ENCODE results near the gene BACH2. TPM values are rescaled to one million over a fixed set of nuclear protein-coding genes. Genes with fewer than 3 reads are reported as not detected.
"Not testable (repeated sequence)": the region's sequence is repeated elsewhere in the genome, so short reads cannot be mapped to it uniquely, and the experiment has no call there.

The BACH2 gene
- total and polyA plus RNA-seq, 7 experiments from 2014 or later = 24.8 to 193 (median 117) TPM

DNA sequence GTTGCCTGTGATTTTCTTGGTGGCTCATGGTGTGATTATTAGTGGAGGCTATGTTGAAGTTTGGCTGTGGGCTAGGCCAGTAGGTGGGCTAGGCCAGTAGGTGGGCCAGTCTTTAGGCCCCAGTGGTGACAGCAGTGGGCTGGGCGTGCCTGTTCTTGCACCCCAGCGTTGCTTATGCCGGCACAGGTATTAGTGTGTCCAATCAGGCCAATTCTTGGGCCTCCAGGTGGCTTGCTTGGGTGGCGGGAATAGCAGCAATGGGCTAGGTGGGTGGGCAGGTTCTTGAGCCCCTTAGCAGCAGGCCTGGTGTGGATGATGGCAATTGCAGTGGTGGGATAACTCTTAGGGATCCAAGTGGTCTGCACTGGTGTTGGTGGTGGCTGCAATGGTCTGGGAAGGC, 379.4 kb downstream of the BACH2 start:
- H3K4me1 Mint-ChIP-seq = peaks cover 0 to 8% (median 6%) of the 10 kb centered on the region in 7 donors
- H3K36me3 ChIP-seq (ENCODE audit: control insufficient read depth in 2 of 3, insufficient read depth in 3 of 3, low read length in 3 of 3) = no peaks in the 10 kb centered on the region
- no peaks in the 10 kb centered on the region for H3K27me3 ChIP-seq (ENCODE audit: control insufficient read depth in 2 of 2, insufficient read depth in 2 of 2, low read length in 2 of 2)
- CTCF ChIA-PET = no interaction called here
- H3K36me3 Mint-ChIP-seq = peaks cover 5 to 12% (median 11%) of the 10 kb centered on the region in 5 donors
- H3K9me3 ChIP-seq (ENCODE audit: control insufficient read depth in 2 of 3, low read length in 3 of 3) = peaks cover 0 to 6% (median 3%) of the 10 kb centered on the region in 3 experiments
- H3K9me3 Mint-ChIP-seq = peaks cover 6 to 23% (median 17%) of the 10 kb centered on the region in 11 donors
- no peaks in the 10 kb centered on the region for H3K4me1 ChIP-seq (ENCODE audit: control insufficient read depth in 2 of 2, insufficient read depth in 2 of 2, low read length in 2 of 2)
- H3K27ac ChIP-seq (ENCODE audit: low read depth, low read length) = no peak overlapping the region
- peaks cover 0 to 4% (median 0%) of the 10 kb centered on the region in 5 donors for H3K27me3 Mint-ChIP-seq
- no peak overlapping the region for H3K4me3 Mint-ChIP-seq
- intact Hi-C loops (cut with micrococcal nuclease) = no loop called here
- POLR2A ChIA-PET = no interaction called here
- DNase-seq (no peak), ATAC-seq (no peak)
- H3K27ac Mint-ChIP-seq = no peak overlapping the region
- no peak overlapping the region for H3K4me3 ChIP-seq (ENCODE audit: low read length)

- peaks cover 0 to 4% (median 0%) of the 10 kb centered on the region in 5 donors for H3K27me3 Mint-ChIP-seq
- CTCF ChIA-PET = no interaction called here
- Histone ChIP-seq H3K27me3 (ENCODE audit: control insufficient read depth in 2 of 2, insufficient read depth in 2 of 2, low read length in 2 of 2) (no peaks in the 10 kb centered on the region), H3K4me3 (ENCODE audit: low read length) (no peak overlapping the region), H3K9me3 (ENCODE audit: control insufficient read depth in 2 of 3, low read length in 3 of 3) (peaks cover 0 to 6% (median 3%) of the 10 kb centered on the region in 3 experiments), H3K36me3 (ENCODE audit: control insufficient read depth in 2 of 3, insufficient read depth in 3 of 3, low read length in 3 of 3) (no peaks in the 10 kb centered on the region), H3K4me1 (ENCODE audit: control insufficient read depth in 2 of 2, insufficient read depth in 2 of 2, low read length in 2 of 2) (no peaks in the 10 kb centered on the region), H3K27ac (ENCODE audit: low read depth, low read length) (no peak overlapping the region)
- peaks cover 0 to 13% (median 6%) of the 10 kb centered on the region in 7 donors for H3K4me1 Mint-ChIP-seq
- DNase-seq (no peak), ATAC-seq (no peak)
- POLR2A ChIA-PET = no interaction called here
- H3K9me3 Mint-ChIP-seq = peaks cover 6 to 23% (median 17%) of the 10 kb centered on the region in 11 donors
- peak overlapping the region in 1 of 9 donors; percentile 22 for H3K27ac Mint-ChIP-seq
- intact Hi-C loops (cut with micrococcal nuclease) = no loop called here
- peaks cover 5 to 12% (median 11%) of the 10 kb centered on the region in 5 donors for H3K36me3 Mint-ChIP-seq
- no peak overlapping the region for H3K4me3 Mint-ChIP-seq
These were observed 380.3 kb downstream of the BACH2 start for GRCh38 chr6:89916136-89916920.

DNA sequence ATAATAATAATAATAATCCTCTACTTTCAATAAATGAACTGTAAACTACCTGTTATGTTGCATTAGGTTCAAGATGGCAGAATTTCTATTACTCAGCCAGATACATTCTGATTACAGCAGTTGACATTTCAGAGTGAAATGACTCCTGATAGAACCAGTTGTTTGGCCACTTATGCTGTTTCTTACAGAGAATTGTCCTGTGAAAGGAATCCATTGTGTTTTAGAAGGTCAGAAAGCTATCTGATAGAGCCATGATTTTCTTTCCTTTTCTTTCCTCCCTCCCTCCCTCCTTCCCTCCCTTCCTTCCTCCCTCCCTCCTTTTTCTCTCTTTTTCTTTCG, 385.8 kb downstream of the BACH2 start:
- CTCF ChIA-PET = no interaction called here
- no peaks in the 10 kb centered on the region for H3K4me1 ChIP-seq (ENCODE audit: control insufficient read depth in 2 of 2, insufficient read depth in 2 of 2, low read length in 2 of 2)
- DNase-seq (no peak), ATAC-seq (no peak)
- H3K36me3 ChIP-seq (ENCODE audit: control insufficient read depth in 2 of 3, insufficient read depth in 3 of 3, low read length in 3 of 3) = no peaks in the 10 kb centered on the region
- Mint-ChIP-seq H3K36me3 (peaks cover 0 to 4% (median 0%) of the 10 kb centered on the region in 5 donors), H3K4me1 (peaks cover 2 to 15% (median 7%) of the 10 kb centered on the region in 7 donors), H3K27ac (peak overlapping the region in 1 of 9 donors; percentile 53), H3K4me3 (peak overlapping the region in 2 of 10 donors; percentile 27 to 59), H3K9me3 (peaks cover 0 to 11% (median 4%) of the 10 kb centered on the region in 11 donors), H3K27me3 (peaks cover 0 to 9% (median 5%) of the 10 kb centered on the region in 5 donors)
- no peaks in the 10 kb centered on the region for H3K27me3 ChIP-seq (ENCODE audit: control insufficient read depth in 2 of 2, insufficient read depth in 2 of 2, low read length in 2 of 2)
- POLR2A ChIA-PET = no interaction called here
- peaks cover 0 to 3% (median 0%) of the 10 kb centered on the region in 3 experiments for H3K9me3 ChIP-seq (ENCODE audit: control insufficient read depth in 2 of 3, low read length in 3 of 3)
- intact Hi-C loops (cut with micrococcal nuclease) = no loop called here
- no peak overlapping the region for H3K4me3 ChIP-seq (ENCODE audit: low read length)
- H3K27ac ChIP-seq (ENCODE audit: low read depth, low read length) = no peak overlapping the region

- H3K27ac ChIP-seq (ENCODE audit: low read depth, low read length); H3K36me3 Mint-ChIP-seq; H3K36me3 ChIP-seq (ENCODE audit: control insufficient read depth in 2 of 3, insufficient read depth in 3 of 3, low read length in 3 of 3); H3K27me3 ChIP-seq (ENCODE audit: control insufficient read depth in 2 of 2, insufficient read depth in 2 of 2, low read length in 2 of 2); H3K4me3 ChIP-seq (ENCODE audit: low read length); H3K4me1 ChIP-seq (ENCODE audit: control insufficient read depth in 2 of 2, insufficient read depth in 2 of 2, low read length in 2 of 2); H3K9me3 ChIP-seq (ENCODE audit: control insufficient read depth in 2 of 3, low read length in 3 of 3); ATAC-seq; H3K9me3 Mint-ChIP-seq; H3K27me3 Mint-ChIP-seq; intact Hi-C loops (cut with micrococcal nuclease); DNase-seq; H3K27ac Mint-ChIP-seq: not testable (repeated sequence)
- Mint-ChIP-seq H3K4me3 (peak overlapping the region in 5 of 10 donors; percentile 8 to 59 (median 37)), H3K4me1 (peaks cover 2 to 15% (median 7%) of the 10 kb centered on the region in 7 donors)
- CTCF ChIA-PET = interaction anchor here (0.6 kb wide), 1 partner anchor 19 kb away, joined by 3 read pairs; no protein-coding TSS in a partner anchor
- POLR2A ChIA-PET = interaction anchor here (0.6 kb wide), 1 partner anchor 471 kb away, joined by 5 read pairs; no protein-coding TSS in a partner anchor
These were observed 386.4 kb downstream of the BACH2 start for GRCh38 chr6:89910001-89910901.

DNA sequence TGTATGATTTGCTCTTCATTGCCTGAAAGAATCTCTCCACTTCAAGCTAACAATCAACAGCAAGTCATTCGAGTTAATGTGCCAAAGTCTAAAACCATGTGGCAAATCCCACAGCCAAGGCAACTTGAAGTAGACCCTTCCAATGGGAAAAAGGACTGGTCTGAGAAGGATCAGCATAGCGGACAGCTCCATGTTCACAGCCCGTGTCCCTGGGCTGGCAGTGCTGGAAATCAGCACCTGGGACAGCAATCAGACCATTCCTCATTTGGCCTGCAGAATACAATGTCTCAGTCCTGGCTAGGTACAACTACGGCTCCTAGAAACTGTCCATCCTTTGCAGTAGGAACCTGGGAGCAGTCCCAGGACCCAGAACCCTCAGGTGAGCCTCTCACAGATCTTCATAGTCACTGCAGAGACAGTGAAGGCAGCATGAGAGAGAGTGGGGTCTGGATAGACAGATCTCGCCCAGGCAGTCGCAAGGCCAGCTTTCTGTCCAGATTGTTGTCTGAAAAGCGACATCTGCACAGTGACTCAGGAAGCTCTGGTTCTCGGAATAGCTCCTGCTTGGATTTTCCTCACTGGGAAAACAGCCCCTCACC, 401.3 kb downstream of the BACH2 start:
- Mint-ChIP-seq H3K4me1 (peaks cover 0 to 10% (median 0%) of the 10 kb centered on the region in 7 donors), H3K27ac (no peak overlapping the region), H3K36me3 (peaks cover 0 to 5% (median 1%) of the 10 kb centered on the region in 5 donors), H3K9me3 (peaks cover 0 to 3% (median 0%) of the 10 kb centered on the region in 11 donors), H3K4me3 (no peak overlapping the region), H3K27me3 (peaks cover 39 to 48% (median 45%) of the 10 kb centered on the region in 5 donors)
- Histone ChIP-seq H3K4me3 (ENCODE audit: low read length) (no peak overlapping the region), H3K9me3 (ENCODE audit: control insufficient read depth in 2 of 3, low read length in 3 of 3) (no peaks in the 10 kb centered on the region), H3K27ac (ENCODE audit: low read depth, low read length) (no peak overlapping the region), H3K4me1 (ENCODE audit: control insufficient read depth in 2 of 2, insufficient read depth in 2 of 2, low read length in 2 of 2) (no peaks in the 10 kb centered on the region), H3K36me3 (ENCODE audit: control insufficient read depth in 2 of 3, insufficient read depth in 3 of 3, low read length in 3 of 3) (no peaks in the 10 kb centered on the region), H3K27me3 (ENCODE audit: control insufficient read depth in 2 of 2, insufficient read depth in 2 of 2, low read length in 2 of 2) (peaks cover 0 to 2% of the 10 kb centered on the region in 2 donors)
- ATAC-seq (no peak), DNase-seq (no peak)
- POLR2A ChIA-PET = interaction anchor here (0.6 kb wide), 1 partner anchor 84 kb away, joined by 3 read pairs; no protein-coding TSS in a partner anchor
- CTCF ChIA-PET = no interaction called here
- intact Hi-C loops (cut with micrococcal nuclease) = no loop called here

DNA sequence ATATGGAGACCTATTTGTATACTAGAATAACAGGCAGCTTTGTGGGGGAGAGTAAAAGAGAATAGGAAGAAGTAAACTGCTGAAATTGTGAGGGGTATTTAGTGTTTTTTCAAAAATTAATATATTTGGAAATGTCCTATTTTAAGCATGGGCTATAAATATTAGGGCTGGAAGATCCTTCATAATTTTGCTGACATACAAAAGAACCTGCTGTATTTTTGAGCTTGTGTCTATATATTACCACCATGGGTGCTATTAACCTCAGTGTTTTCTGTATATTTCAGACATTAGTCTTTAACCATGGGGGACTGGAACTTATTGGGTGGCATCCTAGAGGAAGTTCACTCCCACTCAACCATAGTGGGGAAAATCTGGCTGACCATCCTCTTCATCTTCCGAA, 402.5 kb downstream of the BACH2 start, which contains the start of gene GJA10:
Gene GJA10 (plus strand): TSS at position 301 of the 400 bp plus-strand sequence. CDS start 0 bp downstream, at position 301.
- Histone ChIP-seq H3K4me1 (ENCODE audit: control insufficient read depth in 2 of 2, insufficient read depth in 2 of 2, low read length in 2 of 2) (no peaks in the 10 kb centered on the region), H3K36me3 (ENCODE audit: control insufficient read depth in 2 of 3, insufficient read depth in 3 of 3, low read length in 3 of 3) (no peaks in the 10 kb centered on the region), H3K27ac (ENCODE audit: low read depth, low read length) (no peak within 1 kb of the TSS), H3K9me3 (ENCODE audit: control insufficient read depth in 2 of 3, low read length in 3 of 3) (no peaks in the 10 kb centered on the region), H3K27me3 (ENCODE audit: control insufficient read depth in 2 of 2, insufficient read depth in 2 of 2, low read length in 2 of 2) (peaks cover 0 to 2% of the 10 kb centered on the region in 2 donors), H3K4me3 (ENCODE audit: low read length) (no peak within 1 kb of the TSS)
- intact Hi-C loops (cut with micrococcal nuclease) = no loop called here
- CTCF ChIA-PET = no interaction called here
- Mint-ChIP-seq H3K27me3 (peaks cover 40 to 53% (median 45%) of the 10 kb centered on the region in 5 donors), H3K36me3 (peaks cover 0 to 5% (median 1%) of the 10 kb centered on the region in 5 donors), H3K4me3 (no peak within 1 kb of the TSS), H3K9me3 (peaks cover 0 to 3% (median 0%) of the 10 kb centered on the region in 11 donors), H3K4me1 (peaks cover 0 to 12% (median 0%) of the 10 kb centered on the region in 7 donors), H3K27ac (no peak within 1 kb of the TSS)
- DNase-seq (no peak), ATAC-seq (no peak)
- POLR2A ChIA-PET = no interaction called here

All from naive thymus-derived CD4-positive, alpha-beta T cell (primary cell).